ENCODE measurements around the gene RALGPS1.

RALGPS1 gene

DNA sequence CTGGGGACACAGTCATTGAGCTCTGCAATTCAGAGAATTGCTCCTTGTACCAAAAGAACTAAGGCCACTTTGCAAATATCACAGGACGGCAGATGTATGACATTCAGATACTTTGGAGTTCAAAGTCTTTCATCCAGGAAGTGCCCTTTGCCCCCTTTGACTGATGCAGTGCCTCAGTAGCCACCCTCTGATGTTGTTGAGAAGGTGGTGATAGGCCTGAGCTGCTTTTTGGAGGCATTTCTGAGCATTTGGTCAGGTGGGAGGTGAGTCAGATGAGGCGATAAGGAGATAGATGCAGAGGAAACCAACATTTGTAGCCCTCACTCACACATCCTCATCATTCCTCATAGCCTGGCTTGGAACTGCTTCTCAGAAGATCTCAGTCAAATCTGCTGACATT is 144.4 kb downstream of the RALGPS1 start:
- Histone ChIP-seq H4K20me1 (ENCODE audit: insufficient read depth, low read length) (no peaks in the 10 kb centered on the region), H2AFZ (ENCODE audit: low read depth, low read length) (no peak overlapping the region), H3K36me3 (replicated peaks; ENCODE audit: low read depth, low read length) (no peaks in the 10 kb centered on the region), H3K27ac (ENCODE audit: low read length) (no peak overlapping the region), H3K4me2 (ENCODE audit: low read length) (no peak overlapping the region), H3K4me1 (ENCODE audit: low read length) (no peaks in the 10 kb centered on the region), H3K27me3 (ENCODE audit: low read depth, low read length) (no peaks in the 10 kb centered on the region), H3K9ac (ENCODE audit: low read length) (no peak overlapping the region), H3K79me2 (ENCODE audit: low read length) (no peaks in the 10 kb centered on the region), H3K4me3 (ENCODE audit: low read length) (no peak overlapping the region), H3K9me3 (ENCODE audit: insufficient read depth, low read length) (no peaks in the 10 kb centered on the region)
- no peak for TF ChIP-seq EZH2phosphoT487 (IDR thresholded peaks at IDR 0.05; ENCODE audit: low read depth)
- TF ChIP-seq, protein P1, sequence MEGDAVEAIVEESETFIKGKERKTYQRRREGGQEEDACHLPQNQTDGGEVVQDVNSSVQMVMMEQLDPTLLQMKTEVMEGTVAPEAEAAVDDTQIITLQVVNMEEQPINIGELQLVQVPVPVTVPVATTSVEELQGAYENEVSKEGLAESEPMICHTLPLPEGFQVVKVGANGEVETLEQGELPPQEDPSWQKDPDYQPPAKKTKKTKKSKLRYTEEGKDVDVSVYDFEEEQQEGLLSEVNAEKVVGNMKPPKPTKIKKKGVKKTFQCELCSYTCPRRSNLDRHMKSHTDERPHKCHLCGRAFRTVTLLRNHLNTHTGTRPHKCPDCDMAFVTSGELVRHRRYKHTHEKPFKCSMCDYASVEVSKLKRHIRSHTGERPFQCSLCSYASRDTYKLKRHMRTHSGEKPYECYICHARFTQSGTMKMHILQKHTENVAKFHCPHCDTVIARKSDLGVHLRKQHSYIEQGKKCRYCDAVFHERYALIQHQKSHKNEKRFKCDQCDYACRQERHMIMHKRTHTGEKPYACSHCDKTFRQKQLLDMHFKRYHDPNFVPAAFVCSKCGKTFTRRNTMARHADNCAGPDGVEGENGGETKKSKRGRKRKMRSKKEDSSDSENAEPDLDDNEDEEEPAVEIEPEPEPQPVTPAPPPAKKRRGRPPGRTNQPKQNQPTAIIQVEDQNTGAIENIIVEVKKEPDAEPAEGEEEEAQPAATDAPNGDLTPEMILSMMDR (IDR thresholded peaks at IDR 0.05; ENCODE audit: low read depth, low read length) = no peak

DNA sequence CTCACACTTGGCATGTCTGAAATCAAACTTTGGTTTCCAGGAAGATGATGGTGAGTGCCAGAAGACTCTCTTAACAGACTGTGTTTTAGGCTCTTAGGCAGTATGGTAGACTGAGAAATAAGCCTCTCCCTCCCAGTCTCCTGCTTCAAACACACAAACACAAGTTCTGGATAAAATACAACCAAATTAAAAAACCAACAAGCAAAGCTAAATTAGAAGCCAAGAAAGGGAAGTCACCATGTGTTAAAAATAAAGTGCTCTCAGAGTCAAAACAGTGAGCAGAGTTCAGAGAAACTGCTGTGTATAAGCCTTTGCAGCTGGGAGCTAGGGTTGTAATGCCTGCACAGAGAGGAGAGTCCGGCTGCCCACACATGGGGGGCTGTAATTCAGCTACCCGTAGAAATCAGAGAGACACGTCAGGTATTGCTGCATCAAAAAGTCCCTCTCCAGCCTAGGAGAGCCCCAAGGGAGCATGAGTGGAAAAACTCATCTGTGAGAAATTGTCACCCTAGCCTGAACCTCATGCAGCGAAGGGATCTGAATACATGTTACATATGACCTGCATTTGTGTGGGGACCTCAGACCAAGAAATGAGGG is 145.3 kb downstream of the RALGPS1 start:
- H3K4me1 ChIP-seq (ENCODE audit: low read length) = no peaks in the 10 kb centered on the region
- H3K27ac ChIP-seq (ENCODE audit: low read length) = no peak overlapping the region
- H4K20me1 ChIP-seq (ENCODE audit: insufficient read depth, low read length) = no peaks in the 10 kb centered on the region
- no peak overlapping the region for H2AFZ ChIP-seq (ENCODE audit: low read depth, low read length)
- H3K4me2 ChIP-seq (ENCODE audit: low read length) = no peak overlapping the region
- H3K9ac ChIP-seq (ENCODE audit: low read length) = no peak overlapping the region
- no peaks in the 10 kb centered on the region for H3K36me3 ChIP-seq (replicated peaks; ENCODE audit: low read depth, low read length)
- H3K27me3 ChIP-seq (ENCODE audit: low read depth, low read length) = no peaks in the 10 kb centered on the region
- no peaks in the 10 kb centered on the region for H3K9me3 ChIP-seq (ENCODE audit: insufficient read depth, low read length)
- H3K79me2 ChIP-seq (ENCODE audit: low read length) = no peaks in the 10 kb centered on the region
- TF ChIP-seq, protein P1 (IDR thresholded peaks at IDR 0.05; ENCODE audit: low read depth, low read length) = no peak
- no peak overlapping the region for H3K4me3 ChIP-seq (ENCODE audit: low read length)

GRCh38 chr9:127061411-127061810 is 146.8 kb downstream of the RALGPS1 start:
- Histone ChIP-seq H3K27ac (ENCODE audit: low read length) (no peak overlapping the region), H3K36me3 (replicated peaks; ENCODE audit: low read depth, low read length) (no peaks in the 10 kb centered on the region), H3K9me3 (ENCODE audit: insufficient read depth, low read length) (no peaks in the 10 kb centered on the region), H3K4me2 (ENCODE audit: low read length) (no peak overlapping the region), H4K20me1 (ENCODE audit: insufficient read depth, low read length) (no peaks in the 10 kb centered on the region), H3K9ac (ENCODE audit: low read length) (no peak overlapping the region), H3K4me1 (ENCODE audit: low read length) (no peaks in the 10 kb centered on the region), H3K79me2 (ENCODE audit: low read length) (no peaks in the 10 kb centered on the region), H2AFZ (ENCODE audit: low read depth, low read length) (no peak overlapping the region), H3K27me3 (ENCODE audit: low read depth, low read length) (no peaks in the 10 kb centered on the region), H3K4me3 (ENCODE audit: low read length) (no peak overlapping the region)
- TF ChIP-seq EZH2phosphoT487 (IDR thresholded peaks at IDR 0.05; ENCODE audit: low read depth) = no peak
- TF ChIP-seq, protein P1 (IDR thresholded peaks at IDR 0.05; ENCODE audit: low read depth, low read length) = no peak

GRCh38 chr9:127064335-127064734 is 149.8 kb downstream of the RALGPS1 start:
- H4K20me1 ChIP-seq (ENCODE audit: insufficient read depth, low read length) = no peaks in the 10 kb centered on the region
- no peaks in the 10 kb centered on the region for H3K27me3 ChIP-seq (ENCODE audit: low read depth, low read length)
- H3K79me2 ChIP-seq (ENCODE audit: low read length) = no peaks in the 10 kb centered on the region
- H3K9ac ChIP-seq (ENCODE audit: low read length) = no peak overlapping the region
- no peaks in the 10 kb centered on the region for H3K9me3 ChIP-seq (ENCODE audit: insufficient read depth, low read length)
- H2AFZ ChIP-seq (ENCODE audit: low read depth, low read length) = no peak overlapping the region
- no peaks in the 10 kb centered on the region for H3K36me3 ChIP-seq (replicated peaks; ENCODE audit: low read depth, low read length)
- TF ChIP-seq EZH2phosphoT487 (IDR thresholded peaks at IDR 0.05; ENCODE audit: low read depth) = no peak
- TF ChIP-seq, protein P1 (IDR thresholded peaks at IDR 0.05; ENCODE audit: low read depth, low read length) = no peak
- H3K27ac ChIP-seq (ENCODE audit: low read length) = no peak overlapping the region
- no peak overlapping the region for H3K4me2 ChIP-seq (ENCODE audit: low read length)
- no peak overlapping the region for H3K4me3 ChIP-seq (ENCODE audit: low read length)
- peaks cover 8% of the 10 kb centered on the region for H3K4me1 ChIP-seq (ENCODE audit: low read length)

Measured in OCI-LY3 (cell line).